Measurements from ENCODE around the gene RABGAP1L.

Gene RABGAP1L

DNA sequence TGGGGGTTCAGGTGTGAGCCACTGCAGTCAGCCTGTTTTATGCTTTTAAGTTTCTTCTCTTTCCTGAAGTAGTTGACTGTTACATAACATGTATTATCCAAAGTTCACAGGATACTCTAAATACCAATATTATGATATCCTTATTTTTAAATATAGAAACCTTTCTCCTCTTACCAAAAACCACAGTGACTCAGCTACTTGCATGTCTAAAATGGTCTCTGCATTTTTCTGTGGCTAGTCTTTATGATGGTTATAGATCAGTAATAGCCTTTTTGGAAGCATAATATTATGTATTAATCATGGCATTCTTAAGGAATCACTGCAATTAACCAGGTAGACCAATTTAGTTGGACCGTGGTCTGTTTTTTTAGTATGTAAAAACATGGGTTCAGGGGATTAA, 629.7 kb downstream of the RABGAP1L start:
- POLR2A ChIA-PET: no interaction called here
- CTCF ChIA-PET: interaction anchor here (0.7 to 1.5 kb wide), 4 partner anchors 11 to 211 kb away, joined by 3 to 6 read pairs (median 3); no protein-coding TSS in a partner anchor
- TF ChIP-seq, protein P1, sequence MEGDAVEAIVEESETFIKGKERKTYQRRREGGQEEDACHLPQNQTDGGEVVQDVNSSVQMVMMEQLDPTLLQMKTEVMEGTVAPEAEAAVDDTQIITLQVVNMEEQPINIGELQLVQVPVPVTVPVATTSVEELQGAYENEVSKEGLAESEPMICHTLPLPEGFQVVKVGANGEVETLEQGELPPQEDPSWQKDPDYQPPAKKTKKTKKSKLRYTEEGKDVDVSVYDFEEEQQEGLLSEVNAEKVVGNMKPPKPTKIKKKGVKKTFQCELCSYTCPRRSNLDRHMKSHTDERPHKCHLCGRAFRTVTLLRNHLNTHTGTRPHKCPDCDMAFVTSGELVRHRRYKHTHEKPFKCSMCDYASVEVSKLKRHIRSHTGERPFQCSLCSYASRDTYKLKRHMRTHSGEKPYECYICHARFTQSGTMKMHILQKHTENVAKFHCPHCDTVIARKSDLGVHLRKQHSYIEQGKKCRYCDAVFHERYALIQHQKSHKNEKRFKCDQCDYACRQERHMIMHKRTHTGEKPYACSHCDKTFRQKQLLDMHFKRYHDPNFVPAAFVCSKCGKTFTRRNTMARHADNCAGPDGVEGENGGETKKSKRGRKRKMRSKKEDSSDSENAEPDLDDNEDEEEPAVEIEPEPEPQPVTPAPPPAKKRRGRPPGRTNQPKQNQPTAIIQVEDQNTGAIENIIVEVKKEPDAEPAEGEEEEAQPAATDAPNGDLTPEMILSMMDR (IDR thresholded peaks at IDR 0.05; ENCODE audit: control extremely low read depth, extremely low read depth, low read depth, missing control alignments): no peak
- DNase-seq (ENCODE audit: extremely low spot score): no peak

DNA sequence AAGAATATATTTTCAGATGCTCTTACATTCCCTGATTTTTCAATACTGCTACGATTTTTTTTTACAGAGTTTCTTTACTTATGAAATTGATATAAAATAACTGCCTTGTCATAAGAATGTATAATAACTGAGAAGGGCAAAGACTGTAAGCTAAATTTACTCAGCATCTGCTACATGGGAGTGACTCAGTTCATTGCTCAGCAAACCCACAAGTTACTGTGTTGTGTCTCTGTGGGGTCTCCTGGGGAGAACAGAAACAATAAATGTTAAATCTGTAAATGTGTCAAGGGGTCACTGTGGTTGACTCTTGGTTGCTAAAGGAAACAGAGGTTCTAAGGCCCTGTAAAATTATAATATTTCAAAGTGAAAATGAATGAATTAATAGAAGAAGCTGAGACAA, 630.1 kb downstream of the RABGAP1L start:
- DNase-seq (ENCODE audit: extremely low spot score): peak; percentile 53
- CTCF ChIA-PET: interaction anchor here (0.7 to 1.5 kb wide), 5 partner anchors 11 to 211 kb away, joined by 3 to 6 read pairs (median 3); no protein-coding TSS in a partner anchor
- POLR2A ChIA-PET: no interaction called here
- TF ChIP-seq, protein P1 (IDR thresholded peaks at IDR 0.05; ENCODE audit: control extremely low read depth, extremely low read depth, low read depth, missing control alignments): no peak

DNA sequence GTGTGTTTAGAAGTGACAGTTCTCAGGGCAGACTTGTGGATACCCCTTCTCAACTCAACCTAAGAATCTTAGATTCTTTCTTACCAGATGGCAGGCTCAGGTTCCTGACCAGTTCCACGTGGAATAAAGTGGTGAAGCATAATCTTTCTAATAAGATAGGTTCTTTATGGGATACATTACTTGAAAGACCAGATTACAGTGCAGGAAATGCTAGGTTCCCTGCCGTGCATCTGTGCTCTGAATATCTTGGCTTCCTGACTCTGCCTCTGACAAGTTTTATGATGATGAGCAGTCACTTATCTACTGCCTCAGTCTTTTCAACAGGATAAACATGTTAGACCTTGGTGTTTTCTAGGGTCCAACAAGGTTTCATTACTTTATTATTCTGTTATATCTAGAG, 632.5 kb downstream of the RABGAP1L start:
- no peak for DNase-seq (ENCODE audit: extremely low spot score)
- ChIA-PET CTCF (interaction anchor here (0.9 to 1.6 kb wide), 3 partner anchors 8 to 26 kb away, joined by 3 to 5 read pairs (median 3); no protein-coding TSS in a partner anchor), POLR2A (no interaction called here)
- TF ChIP-seq, protein P1 (IDR thresholded peaks at IDR 0.05; ENCODE audit: control extremely low read depth, extremely low read depth, low read depth, missing control alignments): no peak

DNA sequence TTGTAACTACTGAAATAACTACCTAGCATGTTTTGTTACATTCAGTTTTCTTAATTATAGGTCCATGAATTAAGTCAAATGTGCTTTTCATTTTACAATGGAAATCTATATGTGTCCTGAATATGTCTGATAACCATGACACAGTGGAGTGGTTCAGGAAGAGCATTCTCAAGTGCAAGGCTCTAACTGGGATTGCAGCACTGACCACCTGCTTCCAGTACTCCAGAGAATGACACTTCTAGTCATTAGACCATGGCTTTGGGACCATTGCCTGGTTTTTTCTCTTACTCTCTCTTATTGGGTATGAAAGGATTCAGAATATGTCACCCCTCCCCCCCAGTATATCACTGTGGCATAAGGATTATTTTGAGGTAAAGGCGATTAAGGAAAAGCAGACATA, 635.5 kb downstream of the RABGAP1L start:
- POLR2A ChIA-PET: no interaction called here
- TF ChIP-seq, protein P1 (IDR thresholded peaks at IDR 0.05; ENCODE audit: control extremely low read depth, extremely low read depth, low read depth, missing control alignments): no peak
- CTCF ChIA-PET: interaction anchor here (0.6 to 1.0 kb wide), 4 partner anchors 10 to 39 kb away, joined by 3 to 4 read pairs (median 3); no protein-coding TSS in a partner anchor
- DNase-seq (ENCODE audit: extremely low spot score): no peak

DNA sequence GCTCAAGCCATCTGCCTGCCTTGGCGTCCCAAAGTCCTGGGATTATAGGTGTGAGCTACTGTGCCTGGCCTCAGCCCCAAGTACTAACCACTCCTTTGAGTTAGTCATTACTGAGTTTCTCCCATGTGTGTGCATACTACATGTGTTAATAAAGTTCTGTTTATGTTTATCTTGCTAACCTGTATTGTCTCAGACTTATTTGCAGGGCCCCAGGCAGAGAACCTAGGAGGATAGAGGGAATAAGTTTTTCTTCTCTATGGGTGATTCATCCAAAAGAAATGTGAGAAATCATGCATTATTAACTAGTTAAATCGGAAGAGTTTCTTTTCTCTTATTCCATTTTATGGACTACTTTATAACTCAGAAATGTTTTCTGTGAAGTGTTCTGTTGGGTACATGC, 636.5 kb downstream of the RABGAP1L start:
- ChIA-PET POLR2A (no interaction called here), CTCF (interaction anchor here (0.9 kb wide), 1 partner anchor 38 kb away, joined by 3 read pairs; no protein-coding TSS in a partner anchor)
- no peak for DNase-seq (ENCODE audit: extremely low spot score)
- TF ChIP-seq, protein P1 (IDR thresholded peaks at IDR 0.05; ENCODE audit: control extremely low read depth, extremely low read depth, low read depth, missing control alignments): no peak

DNA sequence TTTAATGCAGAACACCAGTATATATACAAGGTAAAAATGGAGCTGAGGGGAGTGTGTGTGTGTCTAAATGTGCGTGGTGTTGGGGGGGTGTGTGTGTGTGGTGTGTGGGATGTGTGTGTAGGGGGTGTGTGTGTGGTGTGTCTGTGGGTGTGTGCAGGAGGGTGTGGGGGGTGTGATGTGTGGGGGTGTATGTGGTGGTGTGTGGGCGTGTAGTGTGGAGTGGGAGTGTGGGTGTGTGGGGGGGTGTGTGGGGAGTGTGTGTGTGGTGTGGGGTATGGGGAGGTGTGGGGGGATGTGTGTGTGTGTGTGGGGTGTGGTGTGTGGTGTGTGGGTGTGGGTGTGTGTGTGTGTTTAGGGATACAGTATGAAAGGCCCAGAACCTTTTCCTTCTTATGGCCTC, 638.1 kb downstream of the RABGAP1L start:
- TF ChIP-seq, protein P1 (IDR thresholded peaks at IDR 0.05; ENCODE audit: control extremely low read depth, extremely low read depth, low read depth, missing control alignments): no peak
- ChIA-PET CTCF (interaction anchor here (1.0 to 1.2 kb wide), 3 partner anchors 9 to 25 kb away, joined by 3 read pairs; no protein-coding TSS in a partner anchor), POLR2A (no interaction called here)
- DNase-seq (ENCODE audit: extremely low spot score): no peak
